ENCODE data around the gene MYPN. TPM values are rescaled to one million over a fixed set of nuclear protein-coding genes. Genes with fewer than 3 reads are reported as not detected.

The MYPN gene
- polyA plus RNA-seq, 6 donors from 2014 or later = not detected

- Mint-ChIP-seq H3K9me3 (no peaks in the 10 kb centered on the region), H3K27me3 (peaks cover 4 to 9% (median 6%) of the 10 kb centered on the region in 3 donors), H3K4me1 (no peaks in the 10 kb centered on the region), H3K36me3 (no peaks in the 10 kb centered on the region), H3K27ac (no peak overlapping the region), H3K4me3 (no peak overlapping the region)
- ATAC-seq (ENCODE audit: low read depth in 2 of 2) (no peak), DNase-seq (no peak)
These were observed 15.4 kb downstream of the MYPN start for GRCh38 chr10:68124718-68125117.

DNA sequence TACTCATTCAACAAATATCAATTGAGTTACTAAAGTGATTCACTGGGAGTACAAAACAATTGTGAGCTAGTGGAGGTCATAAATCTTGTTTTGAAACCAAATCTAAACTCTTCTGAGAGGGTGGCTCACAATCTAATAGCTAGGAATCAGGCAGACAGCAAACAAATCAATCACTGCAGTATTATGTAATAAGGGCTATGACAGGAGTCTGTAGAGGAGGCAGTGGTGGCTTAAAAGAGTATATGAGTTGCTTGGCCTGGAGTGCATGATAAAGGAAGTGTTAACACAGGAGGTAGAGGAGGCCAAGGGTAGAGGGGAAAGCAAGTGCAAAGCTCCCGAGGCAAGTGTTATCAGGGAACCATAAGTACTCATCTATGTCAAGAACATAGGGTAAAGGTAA lies 16.5 kb downstream of the MYPN start:
- Mint-ChIP-seq H3K4me3 (no peak overlapping the region), H3K4me1 (no peaks in the 10 kb centered on the region), H3K9me3 (no peaks in the 10 kb centered on the region), H3K36me3 (no peaks in the 10 kb centered on the region), H3K27me3 (peaks cover 4 to 9% (median 6%) of the 10 kb centered on the region in 3 donors), H3K27ac (no peak overlapping the region)
- ATAC-seq (ENCODE audit: low read depth in 2 of 2) (no peak), DNase-seq (no peak)

GRCh38 chr10:68128015-68128414 lies 18.7 kb downstream of the MYPN start:
- DNase-seq (no peak), ATAC-seq (ENCODE audit: low read depth in 2 of 2) (no peak)
- Mint-ChIP-seq H3K4me3 (no peak overlapping the region), H3K4me1 (no peaks in the 10 kb centered on the region), H3K9me3 (no peaks in the 10 kb centered on the region), H3K36me3 (no peaks in the 10 kb centered on the region), H3K27ac (no peak overlapping the region), H3K27me3 (peaks cover 8 to 9% (median 8%) of the 10 kb centered on the region in 3 donors)

DNA sequence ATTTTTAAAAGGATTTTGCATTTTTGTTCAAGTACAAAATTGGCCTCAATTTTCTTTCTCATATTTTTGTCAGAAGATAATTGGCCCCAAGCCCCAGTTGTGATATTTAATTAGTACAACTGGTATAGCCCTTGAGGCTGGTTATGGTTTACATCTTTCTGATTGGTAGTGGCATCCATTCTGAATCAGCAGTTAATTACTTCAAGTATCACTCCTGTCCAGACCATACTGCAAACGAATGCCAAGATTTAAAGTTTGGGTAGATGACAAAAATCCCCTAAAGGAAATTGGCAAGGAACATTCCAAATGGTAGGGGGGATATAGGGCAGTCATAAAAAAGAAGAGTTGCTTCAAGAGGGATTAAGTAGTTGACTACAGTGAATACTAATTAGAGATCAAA lies 23.1 kb downstream of the MYPN start:
- ATAC-seq (ENCODE audit: low read depth in 2 of 2) = no peak

DNA sequence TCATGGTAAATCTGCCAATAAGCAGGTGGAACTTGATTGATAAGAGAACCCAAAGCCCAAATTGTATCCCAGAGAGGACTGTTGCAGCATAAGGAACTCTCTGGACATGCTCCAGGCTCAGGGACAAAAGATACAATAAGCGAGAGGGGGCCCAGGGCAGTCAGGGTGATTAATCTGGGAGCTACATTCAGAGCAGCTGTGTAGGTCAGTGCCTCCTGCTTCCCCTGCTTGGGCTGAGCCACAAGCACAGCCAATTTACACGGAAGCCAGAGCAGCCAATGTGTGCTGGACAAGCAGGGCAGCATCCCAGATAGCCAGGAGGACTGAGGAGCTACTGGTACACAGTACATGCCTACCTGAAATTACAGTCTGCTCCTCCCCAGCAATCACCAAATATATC lies 24.2 kb downstream of the MYPN start:
- no peak for ATAC-seq (ENCODE audit: low read depth in 2 of 2)

More for the DNA sequence above, 23.1 kb downstream of the MYPN start:
- no peak overlapping the region for H3K4me3 Mint-ChIP-seq
- H3K9me3 Mint-ChIP-seq = peaks cover 0 to 2% (median 0%) of the 10 kb centered on the region in 7 donors
- DNase-seq = no peak
- peak overlapping the region in 1 of 6 donors; percentile 24 for H3K27ac Mint-ChIP-seq
- H3K36me3 Mint-ChIP-seq = no peaks in the 10 kb centered on the region
- peaks cover 0 to 5% (median 4%) of the 10 kb centered on the region in 3 donors for H3K27me3 Mint-ChIP-seq
- no peaks in the 10 kb centered on the region for H3K4me1 Mint-ChIP-seq

DNA sequence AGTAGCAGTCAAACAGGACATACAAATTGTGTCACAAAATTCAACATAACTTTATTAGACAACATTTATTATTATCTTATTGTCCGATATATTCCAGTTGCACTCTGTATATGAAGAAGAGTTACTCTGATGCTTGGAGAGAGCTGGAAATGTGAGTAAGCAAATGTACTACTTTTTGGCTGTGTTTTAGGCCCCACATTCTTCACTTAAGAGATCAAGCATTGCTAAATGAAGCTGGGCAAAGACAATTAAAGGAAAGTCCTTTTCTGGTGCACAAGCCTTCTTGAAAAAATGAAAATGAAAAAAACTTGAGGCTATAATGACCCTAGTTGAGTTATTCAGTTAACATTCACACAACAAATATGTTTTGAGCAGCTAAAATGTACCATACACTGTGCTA lies 26.1 kb downstream of the MYPN start:
- no peak for DNase-seq
- H3K27ac Mint-ChIP-seq = no peak overlapping the region
- H3K9me3 Mint-ChIP-seq = peaks cover 0 to 2% (median 0%) of the 10 kb centered on the region in 7 donors

More for the DNA sequence above, 24.2 kb downstream of the MYPN start:
- Mint-ChIP-seq H3K27me3 (peaks cover 0 to 5% (median 4%) of the 10 kb centered on the region in 3 donors), H3K36me3 (no peaks in the 10 kb centered on the region), H3K4me3 (no peak overlapping the region), H3K9me3 (peaks cover 0 to 2% (median 0%) of the 10 kb centered on the region in 7 donors), H3K4me1 (no peaks in the 10 kb centered on the region), H3K27ac (no peak overlapping the region)
- DNase-seq = no peak

DNA sequence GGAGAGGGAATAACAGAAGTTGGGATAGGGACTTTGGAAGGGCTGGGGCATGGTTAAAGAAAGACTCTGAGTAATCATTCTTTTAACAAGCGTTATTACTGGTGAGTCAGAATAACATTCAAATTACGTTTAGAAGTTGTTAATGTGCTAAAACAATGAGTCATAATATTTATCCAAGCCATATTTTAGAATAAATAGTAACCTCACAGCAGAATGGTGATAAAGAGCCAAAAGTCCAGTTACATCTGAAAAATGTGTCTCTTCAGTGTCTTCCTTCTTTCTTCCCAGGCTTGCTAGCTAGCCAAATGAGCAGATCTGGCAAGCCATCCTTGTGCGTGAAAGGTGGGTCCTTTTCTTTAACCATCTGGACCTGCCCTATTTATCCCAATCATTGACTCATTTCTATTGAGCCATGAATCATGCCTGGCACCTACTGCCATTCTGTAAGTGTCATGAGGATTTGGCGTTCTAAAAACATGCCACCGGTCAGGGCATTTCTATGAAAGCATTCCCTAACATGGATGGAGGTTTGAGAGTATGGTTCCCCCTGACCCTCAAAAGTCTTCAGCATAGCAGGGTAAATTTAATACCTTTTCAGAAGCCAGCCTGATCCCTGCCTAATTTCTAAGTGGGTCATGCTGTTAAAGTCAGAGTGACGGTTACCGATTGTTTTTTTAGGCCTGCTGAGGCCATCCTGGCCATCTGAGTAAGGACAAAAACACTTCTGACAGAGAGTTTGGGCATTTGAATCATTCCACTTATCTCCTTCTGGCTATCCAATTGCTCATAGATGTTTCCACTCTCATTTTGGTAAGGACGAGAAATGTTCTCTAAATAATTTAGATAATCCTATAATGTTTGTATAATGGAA lies 26.9 kb downstream of the MYPN start:
- Mint-ChIP-seq H3K27me3 (peaks cover 11 to 19% (median 12%) of the 10 kb centered on the region in 3 donors), H3K4me1 (no peaks in the 10 kb centered on the region), H3K27ac (no peak overlapping the region), H3K9me3 (peaks cover 0 to 2% (median 0%) of the 10 kb centered on the region in 7 donors), H3K36me3 (peaks cover 0 to 7% of the 10 kb centered on the region in 2 donors), H3K4me3 (no peak overlapping the region)
- ATAC-seq (ENCODE audit: low read depth in 2 of 2) (no peak), DNase-seq (no peak)

More for the DNA sequence above, 26.1 kb downstream of the MYPN start:
- H3K36me3 Mint-ChIP-seq = peaks cover 0 to 4% of the 10 kb centered on the region in 2 donors
- H3K4me1 Mint-ChIP-seq = no peaks in the 10 kb centered on the region
- no peak for ATAC-seq (ENCODE audit: low read depth in 2 of 2)
- peaks cover 10 to 15% (median 11%) of the 10 kb centered on the region in 3 donors for H3K27me3 Mint-ChIP-seq
- no peak overlapping the region for H3K4me3 Mint-ChIP-seq

DNA sequence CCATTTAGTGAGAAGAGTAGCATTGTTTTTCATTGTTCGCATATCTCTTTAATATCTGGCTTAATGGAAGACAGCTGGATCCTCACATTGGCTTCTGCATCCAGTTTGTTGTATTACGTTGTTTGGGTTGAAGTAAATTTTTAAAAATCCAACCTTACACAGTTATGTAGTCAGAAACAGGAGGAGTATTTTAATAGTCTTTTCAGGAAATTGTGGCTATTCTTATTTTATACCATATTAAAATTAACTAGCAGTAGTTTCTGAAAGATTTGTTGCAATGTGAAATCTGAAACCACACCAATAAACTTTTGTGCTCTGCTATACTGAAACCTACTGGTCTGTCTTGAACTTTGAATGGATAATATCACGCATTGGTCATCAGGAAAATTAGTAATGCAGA lies 27.9 kb downstream of the MYPN start:
- DNase-seq (no peak), ATAC-seq (ENCODE audit: low read depth in 2 of 2) (no peak)
- H3K36me3 Mint-ChIP-seq = peaks cover 0 to 7% of the 10 kb centered on the region in 2 donors
- peaks cover 0 to 2% (median 0%) of the 10 kb centered on the region in 7 donors for H3K9me3 Mint-ChIP-seq
- no peak overlapping the region for H3K4me3 Mint-ChIP-seq
- H3K4me1 Mint-ChIP-seq = no peaks in the 10 kb centered on the region
- peaks cover 11 to 19% (median 12%) of the 10 kb centered on the region in 3 donors for H3K27me3 Mint-ChIP-seq
- H3K27ac Mint-ChIP-seq = no peak overlapping the region

DNA sequence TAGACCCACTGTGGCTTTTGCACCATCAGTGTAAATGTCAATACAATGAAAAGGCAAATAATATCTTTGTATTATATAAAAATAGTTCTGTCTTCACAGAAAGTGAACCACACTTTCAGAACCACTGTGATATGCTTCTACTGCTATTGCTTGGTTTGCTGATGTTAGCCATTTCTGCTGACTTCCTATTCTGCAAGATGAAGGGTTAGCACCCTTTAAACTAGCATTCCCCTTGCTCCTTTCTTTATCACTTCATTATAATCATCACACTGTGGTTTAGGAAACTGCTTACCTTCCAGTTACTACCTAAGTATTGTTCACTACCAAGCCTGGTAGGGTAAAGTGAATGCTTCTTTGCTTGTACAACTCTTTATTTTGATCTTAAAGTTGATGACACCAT lies 29.2 kb downstream of the MYPN start:
- H3K36me3 Mint-ChIP-seq = peaks cover 0 to 7% of the 10 kb centered on the region in 2 donors
- H3K27me3 Mint-ChIP-seq = peaks cover 6 to 19% (median 8%) of the 10 kb centered on the region in 3 donors
- no peaks in the 10 kb centered on the region for H3K4me1 Mint-ChIP-seq
- no peak for DNase-seq
- peaks cover 0 to 2% (median 0%) of the 10 kb centered on the region in 7 donors for H3K9me3 Mint-ChIP-seq
- H3K27ac Mint-ChIP-seq = no peak overlapping the region
- ATAC-seq (ENCODE audit: low read depth in 2 of 2) = no peak
- no peak overlapping the region for H3K4me3 Mint-ChIP-seq

GRCh38 chr10:68139448-68140272 lies 30.4 kb downstream of the MYPN start:
- H3K4me1 Mint-ChIP-seq = no peaks in the 10 kb centered on the region
- H3K27me3 Mint-ChIP-seq = peaks cover 6 to 19% (median 8%) of the 10 kb centered on the region in 3 donors
- ATAC-seq (ENCODE audit: low read depth in 2 of 2) (no peak), DNase-seq (no peak)
- H3K4me3 Mint-ChIP-seq = peak overlapping the region in 1 of 8 donors; percentile 47
- peaks cover 0 to 7% of the 10 kb centered on the region in 2 donors for H3K36me3 Mint-ChIP-seq
- H3K9me3 Mint-ChIP-seq = no peaks in the 10 kb centered on the region
- H3K27ac Mint-ChIP-seq = no peak overlapping the region

DNA sequence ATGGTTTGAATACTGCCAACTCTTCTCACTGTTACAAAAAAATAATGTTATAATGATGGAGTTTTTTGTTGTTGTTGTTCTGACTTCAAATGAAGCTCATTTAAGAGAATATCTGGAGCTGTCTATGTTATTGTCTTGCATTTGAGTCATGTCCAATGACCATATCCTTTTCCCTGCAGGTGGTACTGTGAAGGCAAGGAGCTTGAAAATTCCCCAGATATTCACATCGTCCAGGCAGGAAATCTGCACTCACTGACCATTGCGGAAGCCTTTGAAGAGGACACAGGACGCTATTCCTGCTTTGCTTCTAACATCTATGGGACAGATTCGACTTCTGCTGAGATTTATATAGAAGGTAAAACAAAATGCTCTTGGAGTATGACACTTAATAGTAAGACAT lies 33.5 kb downstream of the MYPN start:
- ATAC-seq (ENCODE audit: low read depth in 2 of 2) (no peak), DNase-seq (no peak)
- Mint-ChIP-seq H3K27ac (no peak overlapping the region), H3K4me3 (no peak overlapping the region), H3K4me1 (no peaks in the 10 kb centered on the region), H3K36me3 (peaks cover 0 to 7% of the 10 kb centered on the region in 2 donors), H3K27me3 (peaks cover 11 to 27% (median 15%) of the 10 kb centered on the region in 3 donors), H3K9me3 (no peaks in the 10 kb centered on the region)

DNA sequence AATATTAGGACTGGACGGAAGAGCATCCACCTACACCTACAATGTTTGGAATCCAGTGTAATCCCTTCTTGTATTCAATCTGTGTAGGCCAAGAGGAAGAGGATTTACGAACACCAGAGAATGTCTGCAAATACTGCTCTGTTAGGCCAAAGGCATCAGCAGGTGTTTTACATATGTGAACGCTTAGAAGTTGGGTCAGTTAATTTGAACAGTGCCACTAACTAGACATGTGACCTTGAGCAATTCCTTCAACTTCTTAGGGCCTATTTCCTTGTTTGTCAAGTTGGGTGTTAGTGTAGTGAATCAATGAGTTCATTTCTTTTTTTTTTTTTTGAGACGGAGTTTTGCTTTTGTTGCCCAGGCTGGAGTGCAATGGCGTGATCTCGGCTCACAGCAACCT lies 35.4 kb downstream of the MYPN start:
- H3K27ac Mint-ChIP-seq = no peak overlapping the region
- H3K27me3 Mint-ChIP-seq = peaks cover 15 to 19% (median 16%) of the 10 kb centered on the region in 3 donors
- no peaks in the 10 kb centered on the region for H3K4me1 Mint-ChIP-seq
- no peaks in the 10 kb centered on the region for H3K9me3 Mint-ChIP-seq
- peaks cover 0 to 7% of the 10 kb centered on the region in 2 donors for H3K36me3 Mint-ChIP-seq
- ATAC-seq (ENCODE audit: low read depth in 2 of 2) (no peak), DNase-seq (no peak)
- H3K4me3 Mint-ChIP-seq = no peak overlapping the region

GRCh38 chr10:68145705-68146104 lies 36.4 kb downstream of the MYPN start:
- no peak for DNase-seq
- no peaks in the 10 kb centered on the region for H3K36me3 Mint-ChIP-seq
- no peaks in the 10 kb centered on the region for H3K4me1 Mint-ChIP-seq

More at GRCh38 chr10:68145705-68146104, 36.4 kb downstream of the MYPN start:
- H3K9me3 Mint-ChIP-seq = no peaks in the 10 kb centered on the region
- ATAC-seq (ENCODE audit: low read depth in 2 of 2) = no peak
- H3K27ac Mint-ChIP-seq = peak overlapping the region in 1 of 6 donors; percentile 30
- H3K4me3 Mint-ChIP-seq = no peak overlapping the region
- H3K27me3 Mint-ChIP-seq = peaks cover 7 to 11% (median 9%) of the 10 kb centered on the region in 3 donors

All from naive B cell (primary cell).